ENCODE measurements around the gene RASGRP2.

RASGRP2 gene

DNA sequence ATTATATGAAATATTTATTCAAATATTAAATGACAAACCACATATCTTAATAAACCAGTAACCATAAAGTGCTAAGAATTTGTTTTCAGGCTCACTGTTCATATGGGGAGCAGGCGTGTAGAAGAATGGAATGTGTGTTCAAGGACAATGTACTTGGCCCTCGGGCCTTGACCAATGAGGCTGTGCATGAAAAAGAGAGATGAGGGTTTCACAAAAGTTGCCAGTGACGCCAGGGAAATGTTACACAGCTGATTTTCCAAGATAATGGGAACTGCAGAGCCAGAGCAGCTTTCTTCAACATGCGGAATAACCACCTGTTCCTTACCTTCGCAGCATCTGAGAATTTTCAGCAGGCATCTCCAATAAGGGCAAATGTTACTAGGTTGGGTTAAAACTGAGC, 30.2 kb upstream of the RASGRP2 start:
- FAIRE-seq: no peak
- no peak for DNase-seq (ENCODE audit: insufficient read length, low spot score)
- TF ChIP-seq POLR2A (IDR thresholded peaks at IDR 0.05; ENCODE audit: low read depth, low read length) (no peak), SPI1 (IDR thresholded peaks at IDR 0.05; ENCODE audit: low read depth, low read length) (no peak), TAF1 (IDR thresholded peaks at IDR 0.05; ENCODE audit: low read depth, low read length) (no peak), POLR2AphosphoS5 (IDR thresholded peaks at IDR 0.05; ENCODE audit: low read depth, low read length) (no peak), PAX5 (IDR thresholded peaks at IDR 0.05; ENCODE audit: insufficient read depth, low read length, severe bottlenecking) (no peak), POU2F2 (IDR thresholded peaks at IDR 0.05; ENCODE audit: low read depth, low read length) (no peak)

DNA sequence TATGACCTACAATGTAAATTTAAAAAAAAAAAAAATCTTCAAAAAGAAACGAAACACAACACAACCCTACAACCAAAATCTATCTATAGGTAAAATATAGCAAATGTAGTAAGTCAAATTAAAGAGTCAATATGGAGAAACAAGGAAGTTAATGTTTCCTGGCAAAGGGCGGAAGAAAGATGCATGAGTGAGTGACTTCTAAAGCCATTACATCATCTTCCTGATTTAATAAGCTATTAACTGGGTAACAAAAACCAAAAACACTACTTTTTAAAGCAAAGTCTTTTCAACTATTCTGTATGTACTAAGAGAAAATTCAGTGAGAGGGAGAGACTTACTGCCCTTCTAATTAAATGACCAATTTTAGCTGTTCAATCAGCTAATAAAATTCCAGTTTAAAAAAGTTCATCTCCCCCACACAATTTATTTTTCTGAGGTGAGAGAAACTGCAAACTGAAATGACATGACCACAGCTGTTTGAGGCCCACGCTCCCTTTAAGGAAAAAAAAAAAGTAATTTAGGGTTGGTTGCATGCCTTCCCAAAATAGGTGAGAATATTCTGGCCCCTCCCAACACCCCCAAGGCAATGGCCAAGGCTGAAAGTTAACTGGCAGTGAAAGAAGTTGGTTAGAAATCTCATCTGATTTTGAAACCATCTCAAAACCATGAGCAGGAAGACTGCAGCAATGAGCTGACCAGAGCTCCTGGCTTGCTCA, 28.5 kb upstream of the RASGRP2 start:
- FAIRE-seq: peak; percentile 20
- no peak for TF ChIP-seq POU2F2 (IDR thresholded peaks at IDR 0.05; ENCODE audit: low read depth, low read length)
- no peak for TF ChIP-seq PAX5 (IDR thresholded peaks at IDR 0.05; ENCODE audit: insufficient read depth, low read length, severe bottlenecking)
- no peak for TF ChIP-seq POLR2A (IDR thresholded peaks at IDR 0.05; ENCODE audit: low read depth, low read length)
- no peak for TF ChIP-seq TAF1 (IDR thresholded peaks at IDR 0.05; ENCODE audit: low read depth, low read length)
- no peak for TF ChIP-seq SPI1 (IDR thresholded peaks at IDR 0.05; ENCODE audit: low read depth, low read length)
- no peak for DNase-seq (ENCODE audit: insufficient read length, low spot score)

DNA sequence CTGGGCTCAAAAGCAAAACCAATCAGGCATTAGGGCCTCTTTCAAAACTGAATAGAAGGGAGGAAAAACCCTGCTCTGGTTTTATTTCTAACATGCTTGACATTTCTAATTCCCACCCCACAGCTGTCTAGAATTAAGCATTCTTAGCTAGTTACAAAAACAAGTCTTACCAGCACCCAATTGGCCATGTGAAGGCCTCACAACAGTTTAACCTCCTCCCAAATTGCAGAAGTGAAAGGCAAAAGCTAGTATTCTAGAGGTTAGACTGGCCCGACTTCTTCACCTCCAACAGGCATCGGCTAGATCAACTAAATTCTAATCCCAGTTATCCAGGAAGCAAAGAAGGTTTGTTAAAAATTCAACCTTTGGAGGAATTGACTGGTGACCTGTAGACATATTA, 27.9 kb upstream of the RASGRP2 start:
- DNase-seq (ENCODE audit: insufficient read length, low spot score) (no peak), FAIRE-seq (no peak)
- TF ChIP-seq SPI1 (IDR thresholded peaks at IDR 0.05; ENCODE audit: low read depth, low read length): peak; percentile 95
- TF ChIP-seq POU2F2 (IDR thresholded peaks at IDR 0.05; ENCODE audit: low read depth, low read length): no peak

DNA sequence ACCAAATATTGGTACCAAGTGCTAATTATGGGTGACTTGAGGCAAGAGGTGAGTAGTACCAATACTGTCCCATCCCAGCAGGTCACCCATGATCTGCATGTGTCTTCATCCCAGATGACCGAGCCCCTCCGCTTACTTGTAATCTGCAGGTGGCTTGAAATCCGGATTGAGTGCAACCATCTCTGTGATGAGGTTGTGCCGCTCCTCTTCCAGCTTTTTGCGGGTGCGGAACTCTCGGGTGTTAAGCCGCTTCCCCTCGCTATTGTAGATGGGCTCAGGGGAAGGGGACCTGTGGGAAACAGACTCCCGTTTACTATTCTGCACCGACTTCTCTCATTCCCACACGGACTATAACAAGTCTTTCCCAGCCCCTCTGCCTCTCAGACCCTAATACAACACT, 26.2 kb upstream of the RASGRP2 start:
- no peak for DNase-seq (ENCODE audit: insufficient read length, low spot score)
- no peak for TF ChIP-seq TAF1 (IDR thresholded peaks at IDR 0.05; ENCODE audit: low read depth, low read length)
- no peak for FAIRE-seq

DNA sequence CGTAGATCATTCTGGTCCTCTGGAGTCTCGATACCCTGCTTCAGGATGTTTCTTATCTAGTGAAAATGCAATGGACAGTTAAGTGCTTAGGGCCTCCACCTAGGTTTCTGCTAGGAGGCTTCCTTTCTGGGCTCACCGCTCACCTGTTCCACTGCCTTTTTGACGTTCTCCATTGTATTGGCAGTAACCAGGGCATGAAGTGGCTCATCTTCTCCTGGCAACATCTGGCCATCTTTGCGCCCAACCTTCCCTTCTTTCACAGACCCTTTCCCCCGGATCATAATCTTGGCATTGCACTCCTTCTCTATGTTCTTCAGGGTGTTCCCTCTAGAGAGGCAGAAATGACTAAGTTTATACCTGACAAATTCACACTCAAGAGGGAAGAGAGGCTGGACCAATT, 25.3 kb upstream of the RASGRP2 start:
- no peak for TF ChIP-seq POU2F2 (IDR thresholded peaks at IDR 0.05; ENCODE audit: low read depth, low read length)
- 0 out of 2 replicates have a peak, but pooled peaks have one; percentile 3 for TF ChIP-seq POLR2AphosphoS5 (IDR thresholded peaks at IDR 0.05; ENCODE audit: low read depth, low read length)
- FAIRE-seq (no peak), DNase-seq (ENCODE audit: insufficient read length, low spot score) (no peak)

DNA sequence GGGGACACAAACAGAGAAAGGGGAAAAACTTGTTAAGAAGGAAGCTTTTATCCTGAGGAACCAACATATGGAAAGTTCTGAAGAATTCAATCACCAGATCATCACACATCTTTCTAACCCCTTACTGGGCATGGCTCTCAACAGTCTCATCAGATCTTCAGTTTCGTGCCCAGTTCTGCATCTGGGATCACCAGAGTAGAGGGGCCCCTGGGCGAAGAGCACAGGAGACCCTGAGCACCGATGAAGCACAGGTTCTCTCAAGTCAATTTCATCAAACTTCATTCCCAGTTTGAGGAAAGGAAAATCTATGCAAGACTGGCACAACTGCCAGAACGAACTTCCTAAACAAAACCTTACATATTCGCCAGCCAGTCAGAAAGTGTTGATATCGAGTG, 24.4 kb upstream of the RASGRP2 start:
- TF ChIP-seq PAX5 (IDR thresholded peaks at IDR 0.05; ENCODE audit: insufficient read depth, low read length, severe bottlenecking) (no peak), POLR2A (IDR thresholded peaks at IDR 0.05; ENCODE audit: low read depth, low read length) (peak; percentile 2; the same call in 1 of the 2 replicates)
- FAIRE-seq (no peak), DNase-seq (ENCODE audit: insufficient read length, low spot score) (no peak)

DNA sequence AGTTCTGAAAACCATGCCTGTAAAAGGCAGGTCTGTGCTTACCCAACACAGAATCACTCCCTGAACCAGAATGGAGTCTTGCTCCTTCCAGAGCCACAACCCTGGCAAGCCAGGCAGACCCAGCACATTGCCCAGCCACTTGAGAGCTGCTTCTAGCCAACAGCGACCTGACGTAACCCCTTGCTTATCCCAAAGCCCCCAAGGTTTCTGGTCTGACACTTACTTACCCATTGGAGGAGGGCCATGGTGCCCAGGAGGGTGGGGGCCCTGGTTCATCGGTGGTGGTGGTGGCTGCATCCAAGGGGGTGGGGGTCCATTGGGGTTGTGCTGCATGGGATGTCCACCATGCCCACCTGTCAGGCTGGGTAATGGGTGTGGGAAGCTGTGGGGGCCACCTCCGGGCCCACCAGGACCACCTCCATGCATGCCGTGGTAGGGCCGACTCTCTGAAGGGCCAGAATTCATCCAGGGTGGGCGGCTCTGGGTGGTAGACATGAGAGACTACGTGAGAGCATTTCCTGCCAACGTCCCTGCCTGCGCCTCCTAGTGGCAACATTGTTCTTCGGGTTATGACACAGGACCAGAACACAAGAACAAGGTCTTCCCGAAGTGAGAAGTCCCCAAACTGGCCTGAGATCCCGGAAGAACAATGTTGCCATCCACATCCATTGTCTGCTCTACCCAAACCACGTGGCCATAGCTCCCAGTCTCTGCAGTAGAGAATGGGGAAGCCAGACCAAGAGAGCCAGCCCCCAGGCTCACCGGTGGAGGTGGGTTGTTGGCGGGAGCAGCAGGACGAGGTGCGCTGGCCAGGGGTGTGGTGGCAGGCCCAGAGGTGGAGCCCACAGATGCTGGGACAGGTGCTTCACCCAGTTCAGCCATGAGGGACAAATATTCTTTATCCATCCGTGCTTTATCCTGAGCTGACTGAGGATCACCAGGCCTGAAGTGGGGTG, 23.7 kb upstream of the RASGRP2 start:
- FAIRE-seq: no peak
- DNase-seq (ENCODE audit: insufficient read length, low spot score): peak; percentile 45
- peak; percentile 13; the same call in 1 of the 2 replicates for TF ChIP-seq POLR2A (IDR thresholded peaks at IDR 0.05; ENCODE audit: low read depth, low read length)
- no peak for TF ChIP-seq SPI1 (IDR thresholded peaks at IDR 0.05; ENCODE audit: low read depth, low read length)
- TF ChIP-seq POU2F2 (IDR thresholded peaks at IDR 0.05; ENCODE audit: low read depth, low read length): no peak

DNA sequence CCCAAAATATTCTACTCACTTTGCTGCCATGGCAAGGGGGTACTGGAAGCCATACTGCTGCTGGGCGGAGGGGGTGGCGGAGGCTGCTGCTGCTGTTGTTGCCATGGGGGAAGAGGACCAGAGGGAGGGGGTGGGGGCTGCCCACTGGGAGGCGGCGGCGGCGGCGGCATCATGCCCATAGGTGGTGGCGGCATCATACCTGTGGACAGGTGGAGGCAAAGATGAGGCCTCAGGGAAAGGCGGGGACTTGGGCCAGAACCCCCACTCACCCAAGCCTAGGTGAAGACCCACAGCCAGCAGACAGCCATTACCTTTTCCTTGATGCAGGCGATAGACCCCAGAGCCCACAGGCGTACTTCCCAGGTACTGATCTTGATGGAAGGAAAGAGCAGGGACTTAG, 22.9 kb upstream of the RASGRP2 start:
- no peak for FAIRE-seq
- TF ChIP-seq POLR2AphosphoS5 (IDR thresholded peaks at IDR 0.05; ENCODE audit: low read depth, low read length) (no peak), SPI1 (IDR thresholded peaks at IDR 0.05; ENCODE audit: low read depth, low read length) (no peak), POLR2A (IDR thresholded peaks at IDR 0.05; ENCODE audit: low read depth, low read length) (no peak)
- no peak for DNase-seq (ENCODE audit: insufficient read length, low spot score)

DNA sequence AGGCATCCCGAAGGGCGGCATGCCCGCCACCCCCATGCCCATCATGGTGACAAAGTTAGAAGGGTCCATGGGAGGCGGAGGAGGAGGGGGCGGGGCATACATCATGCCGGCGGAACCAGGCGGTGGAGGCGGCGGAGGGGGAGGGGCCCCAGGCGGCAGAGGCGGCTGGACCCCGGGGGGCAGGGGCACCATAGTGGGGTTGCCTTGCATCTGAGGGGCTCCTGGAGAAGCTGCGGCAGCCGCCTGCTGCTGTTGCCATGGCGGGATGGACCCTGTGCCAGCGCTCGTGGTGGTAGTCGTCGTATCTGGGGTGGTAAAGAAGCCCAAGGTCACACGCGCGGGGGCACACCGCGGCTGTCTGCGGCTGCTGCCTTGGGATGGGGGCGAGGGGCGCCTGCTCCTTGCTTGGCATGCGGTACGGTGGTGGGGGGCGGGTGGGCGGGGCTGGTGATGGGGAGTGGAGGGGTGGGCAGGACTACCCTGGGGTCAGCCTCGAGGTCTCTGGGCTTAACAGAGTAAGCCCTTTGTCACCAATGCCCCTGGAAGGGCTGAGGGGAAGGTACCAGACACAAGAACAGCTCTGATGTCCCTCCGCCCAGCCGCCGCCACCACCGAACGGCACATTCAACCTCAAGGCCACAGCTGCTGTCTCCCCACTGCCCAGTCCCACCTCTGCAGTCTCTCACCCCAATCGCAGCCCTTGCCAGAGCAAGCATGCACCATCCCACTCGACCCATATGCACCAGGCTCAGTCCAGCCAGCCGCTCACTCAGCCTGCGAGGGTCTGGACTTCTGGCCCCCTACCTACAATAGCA, 22.1 kb upstream of the RASGRP2 start:
- TF ChIP-seq TAF1 (IDR thresholded peaks at IDR 0.05; ENCODE audit: low read depth, low read length) (no peak), POLR2AphosphoS5 (IDR thresholded peaks at IDR 0.05; ENCODE audit: low read depth, low read length) (peak; percentile 71)
- DNase-seq (ENCODE audit: insufficient read length, low spot score) (no peak), FAIRE-seq (no peak)

DNA sequence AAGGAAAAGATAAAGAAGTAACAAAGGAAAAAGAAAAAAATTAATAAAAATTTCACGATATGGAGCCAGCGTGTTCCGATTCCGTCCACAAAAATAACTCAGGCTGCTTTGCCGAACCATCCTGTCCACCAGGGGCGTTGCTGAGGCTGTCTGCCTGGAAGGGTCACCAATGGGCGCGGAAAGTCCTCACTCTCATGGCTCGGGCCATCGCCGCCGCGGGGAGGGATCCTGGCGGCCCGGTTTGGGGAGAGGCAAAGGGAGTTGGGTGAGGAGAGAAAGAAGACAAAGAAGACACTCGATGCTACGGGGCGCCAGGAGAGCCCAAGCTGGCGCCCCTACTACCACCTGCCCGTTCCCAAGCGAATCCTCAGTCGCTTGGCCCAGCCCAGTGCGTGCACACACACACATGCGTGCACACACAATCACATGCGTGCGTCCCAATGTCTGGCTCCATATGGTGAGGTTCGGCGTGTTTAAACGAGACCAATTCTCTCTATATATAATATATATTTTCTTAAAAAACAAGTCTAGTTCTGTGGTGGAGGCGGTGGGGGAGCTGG, 21.4 kb upstream of the RASGRP2 start:
- DNase-seq (ENCODE audit: insufficient read length, low spot score) (no peak), FAIRE-seq (no peak)
- TF ChIP-seq POLR2AphosphoS5 (IDR thresholded peaks at IDR 0.05; ENCODE audit: low read depth, low read length) (peak; percentile 56; the same call in 1 of the 2 replicates), SPI1 (IDR thresholded peaks at IDR 0.05; ENCODE audit: low read depth, low read length) (no peak)
